Measurements from ENCODE around the gene MYO9A.

- TF ChIP-seq CTCF (IDR thresholded peaks at IDR 0.05) = no peak
- no peak for TF ChIP-seq EZH2 (IDR thresholded peaks at IDR 0.05)
- TF ChIP-seq EZH2phosphoT487 (IDR thresholded peaks at IDR 0.05) = no peak
These were observed 73.0 kb downstream of the MYO9A start for GRCh38 chr15:72044956-72045355.

Measured in neural progenitor cell (in vitro differentiated cells).